ENCODE data around the gene VAV1.

DNA sequence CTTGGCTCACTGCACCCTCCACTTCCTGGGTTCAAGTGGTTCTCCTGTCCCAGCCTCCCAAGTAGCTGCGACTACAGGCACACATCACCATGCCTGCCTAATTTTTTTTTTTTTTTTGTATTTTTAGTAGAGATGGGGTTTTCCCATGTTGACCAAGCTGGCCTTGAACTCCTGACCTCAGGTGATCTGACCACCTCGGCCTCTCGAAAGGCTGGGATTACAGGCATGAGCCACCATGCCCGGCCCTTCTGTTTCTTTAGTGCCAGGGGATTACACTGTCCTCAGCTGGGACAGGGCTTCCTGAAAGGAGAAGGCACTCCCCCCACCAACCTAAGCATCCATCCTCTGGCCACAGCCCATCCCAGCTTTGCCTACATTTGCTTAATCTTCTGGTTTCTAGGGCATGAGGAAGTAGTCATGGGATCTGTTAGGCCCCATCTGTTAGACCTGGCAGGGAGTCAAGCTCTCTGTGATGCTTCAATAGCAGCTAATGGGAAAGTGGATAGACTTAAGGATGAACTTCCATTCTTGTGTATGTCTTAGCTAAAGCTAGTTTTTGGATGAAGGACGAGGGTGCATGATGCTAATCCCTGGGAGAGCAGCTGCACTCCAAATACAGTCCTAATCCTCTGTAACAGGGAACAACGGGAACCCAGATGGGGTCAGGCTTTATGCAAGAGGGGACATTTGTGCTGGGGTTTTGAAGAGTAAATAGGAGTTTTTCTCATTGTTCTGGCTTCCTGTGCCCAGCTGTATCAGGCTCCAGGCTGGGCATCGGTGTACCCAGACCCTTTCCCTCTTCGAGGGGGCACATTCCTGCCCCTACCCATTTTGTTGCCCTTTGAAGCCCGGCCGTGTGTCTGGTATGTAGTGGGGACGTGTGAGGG lies 2.6 kb downstream of the VAV1 start:
- TF ChIP-seq, protein P1, sequence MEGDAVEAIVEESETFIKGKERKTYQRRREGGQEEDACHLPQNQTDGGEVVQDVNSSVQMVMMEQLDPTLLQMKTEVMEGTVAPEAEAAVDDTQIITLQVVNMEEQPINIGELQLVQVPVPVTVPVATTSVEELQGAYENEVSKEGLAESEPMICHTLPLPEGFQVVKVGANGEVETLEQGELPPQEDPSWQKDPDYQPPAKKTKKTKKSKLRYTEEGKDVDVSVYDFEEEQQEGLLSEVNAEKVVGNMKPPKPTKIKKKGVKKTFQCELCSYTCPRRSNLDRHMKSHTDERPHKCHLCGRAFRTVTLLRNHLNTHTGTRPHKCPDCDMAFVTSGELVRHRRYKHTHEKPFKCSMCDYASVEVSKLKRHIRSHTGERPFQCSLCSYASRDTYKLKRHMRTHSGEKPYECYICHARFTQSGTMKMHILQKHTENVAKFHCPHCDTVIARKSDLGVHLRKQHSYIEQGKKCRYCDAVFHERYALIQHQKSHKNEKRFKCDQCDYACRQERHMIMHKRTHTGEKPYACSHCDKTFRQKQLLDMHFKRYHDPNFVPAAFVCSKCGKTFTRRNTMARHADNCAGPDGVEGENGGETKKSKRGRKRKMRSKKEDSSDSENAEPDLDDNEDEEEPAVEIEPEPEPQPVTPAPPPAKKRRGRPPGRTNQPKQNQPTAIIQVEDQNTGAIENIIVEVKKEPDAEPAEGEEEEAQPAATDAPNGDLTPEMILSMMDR (IDR thresholded peaks at IDR 0.05) = no peak
- no peak for TF ChIP-seq POLR2A (IDR thresholded peaks at IDR 0.05)

Data from thyroid gland (tissue), 4 donors.